ENCODE data around the gene GDE1.

Gene GDE1

DNA sequence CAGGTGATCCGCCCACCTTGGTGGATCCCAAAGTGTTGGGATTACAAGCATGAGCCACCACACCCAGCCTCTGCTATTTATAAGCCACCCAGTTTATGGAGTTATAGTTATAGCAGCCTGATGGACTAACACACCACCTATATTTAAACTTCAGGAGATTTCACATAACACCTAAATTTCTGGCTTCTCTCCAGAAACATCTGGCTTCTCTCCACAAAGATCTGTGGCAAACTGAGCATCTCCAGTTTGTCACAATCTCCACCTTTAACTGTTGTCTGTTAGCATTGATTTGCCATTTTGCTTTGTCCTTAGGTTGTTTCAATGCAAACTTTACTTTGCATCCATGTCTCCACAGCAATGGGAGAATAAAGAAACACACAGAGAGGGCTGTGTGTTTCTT is 39.6 kb downstream of the GDE1 start:
- TF ChIP-seq, protein P1, sequence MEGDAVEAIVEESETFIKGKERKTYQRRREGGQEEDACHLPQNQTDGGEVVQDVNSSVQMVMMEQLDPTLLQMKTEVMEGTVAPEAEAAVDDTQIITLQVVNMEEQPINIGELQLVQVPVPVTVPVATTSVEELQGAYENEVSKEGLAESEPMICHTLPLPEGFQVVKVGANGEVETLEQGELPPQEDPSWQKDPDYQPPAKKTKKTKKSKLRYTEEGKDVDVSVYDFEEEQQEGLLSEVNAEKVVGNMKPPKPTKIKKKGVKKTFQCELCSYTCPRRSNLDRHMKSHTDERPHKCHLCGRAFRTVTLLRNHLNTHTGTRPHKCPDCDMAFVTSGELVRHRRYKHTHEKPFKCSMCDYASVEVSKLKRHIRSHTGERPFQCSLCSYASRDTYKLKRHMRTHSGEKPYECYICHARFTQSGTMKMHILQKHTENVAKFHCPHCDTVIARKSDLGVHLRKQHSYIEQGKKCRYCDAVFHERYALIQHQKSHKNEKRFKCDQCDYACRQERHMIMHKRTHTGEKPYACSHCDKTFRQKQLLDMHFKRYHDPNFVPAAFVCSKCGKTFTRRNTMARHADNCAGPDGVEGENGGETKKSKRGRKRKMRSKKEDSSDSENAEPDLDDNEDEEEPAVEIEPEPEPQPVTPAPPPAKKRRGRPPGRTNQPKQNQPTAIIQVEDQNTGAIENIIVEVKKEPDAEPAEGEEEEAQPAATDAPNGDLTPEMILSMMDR (IDR thresholded peaks at IDR 0.05; ENCODE audit: low read depth, low read length): no peak
- TF ChIP-seq POLR2A (IDR thresholded peaks at IDR 0.05; ENCODE audit: extremely low read depth, insufficient read length): no peak
- TF ChIP-seq MYC (IDR thresholded peaks at IDR 0.05; ENCODE audit: low read depth, low read length): no peak
- TF ChIP-seq, protein P2, sequence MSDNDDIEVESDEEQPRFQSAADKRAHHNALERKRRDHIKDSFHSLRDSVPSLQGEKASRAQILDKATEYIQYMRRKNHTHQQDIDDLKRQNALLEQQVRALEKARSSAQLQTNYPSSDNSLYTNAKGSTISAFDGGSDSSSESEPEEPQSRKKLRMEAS (IDR thresholded peaks at IDR 0.05; ENCODE audit: low read depth, low read length): no peak
- DNase-seq (ENCODE audit: low read depth): no peak
- H3K4me3 ChIP-seq (ENCODE audit: low read depth, low read length): no peak overlapping the region

DNA sequence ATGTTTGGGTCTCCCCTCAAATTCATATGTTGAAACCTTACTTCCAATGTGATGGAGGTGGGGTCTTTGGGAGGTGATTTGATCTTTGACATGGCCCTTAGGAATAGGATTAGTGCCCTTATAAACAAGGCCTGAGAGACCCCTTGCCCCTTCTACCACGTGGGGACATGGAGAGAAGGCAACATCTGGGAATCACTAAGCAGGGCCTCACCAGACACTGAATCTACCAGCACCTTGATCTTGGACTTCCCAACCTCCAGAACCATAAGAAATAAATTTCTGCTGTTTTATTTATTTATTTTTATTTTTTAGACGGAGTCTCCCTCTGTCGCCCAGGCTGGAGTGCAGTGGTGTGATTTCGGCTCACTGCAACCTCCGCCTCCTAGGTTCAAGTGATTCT is 40.1 kb downstream of the GDE1 start:
- DNase-seq (ENCODE audit: low read depth): no peak
- TF ChIP-seq MYC (IDR thresholded peaks at IDR 0.05; ENCODE audit: low read depth, low read length) (no peak), POLR2A (IDR thresholded peaks at IDR 0.05; ENCODE audit: extremely low read depth, insufficient read length) (no peak)
- TF ChIP-seq, protein P2 (IDR thresholded peaks at IDR 0.05; ENCODE audit: low read depth, low read length): no peak
- TF ChIP-seq, protein P1 (IDR thresholded peaks at IDR 0.05; ENCODE audit: low read depth, low read length): no peak

DNA sequence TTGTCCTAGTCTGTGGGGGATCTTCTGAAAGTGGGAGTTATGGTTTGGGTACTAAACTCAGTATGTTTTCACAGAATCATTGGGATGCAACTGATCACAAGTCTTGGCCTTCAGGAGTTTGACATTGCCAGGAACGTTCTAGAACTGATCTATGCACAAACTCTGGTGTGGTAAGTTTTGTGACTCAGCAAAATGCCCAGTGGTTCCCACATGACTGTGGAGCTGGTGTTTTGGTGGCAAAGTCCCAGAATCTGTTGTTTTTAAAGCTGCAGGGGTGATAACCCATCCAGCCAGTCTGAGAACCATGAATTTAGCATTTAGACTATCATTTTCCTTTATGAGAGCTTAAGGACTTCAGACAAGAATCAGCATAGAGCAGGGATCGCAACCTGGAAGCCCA is 40.6 kb downstream of the GDE1 start:
- H3K4me3 ChIP-seq (ENCODE audit: low read depth, low read length): no peak overlapping the region
- TF ChIP-seq, protein P1 (IDR thresholded peaks at IDR 0.05; ENCODE audit: low read depth, low read length): no peak
- TF ChIP-seq, protein P2 (IDR thresholded peaks at IDR 0.05; ENCODE audit: low read depth, low read length): no peak
- TF ChIP-seq POLR2A (IDR thresholded peaks at IDR 0.05; ENCODE audit: extremely low read depth, insufficient read length): no peak
- TF ChIP-seq MYC (IDR thresholded peaks at IDR 0.05; ENCODE audit: low read depth, low read length): no peak
- DNase-seq (ENCODE audit: low read depth): no peak

More for the DNA sequence above, 40.1 kb downstream of the GDE1 start:
- no peak overlapping the region for H3K4me3 ChIP-seq (ENCODE audit: low read depth, low read length)

DNA sequence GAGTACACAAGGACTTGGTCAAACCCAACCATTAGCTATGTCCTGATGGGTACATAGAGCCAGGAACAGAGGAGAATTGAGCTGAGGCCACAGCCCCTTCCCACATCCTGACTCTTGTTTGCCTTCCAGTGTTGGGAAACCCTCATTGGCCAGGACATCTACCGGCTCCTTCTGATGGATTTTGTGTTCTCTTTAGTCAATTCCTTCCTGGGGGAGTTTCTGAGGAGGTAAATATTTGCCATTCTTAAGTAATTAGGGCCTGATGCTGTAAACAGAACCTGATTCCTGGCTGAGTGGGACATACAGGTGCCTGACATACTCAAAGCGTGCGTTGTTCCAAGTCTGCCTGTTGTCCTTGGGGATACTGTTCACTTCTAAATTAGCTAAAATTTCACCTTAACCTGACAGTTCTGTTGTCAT is 42.6 kb downstream of the GDE1 start:
- TF ChIP-seq MYC (IDR thresholded peaks at IDR 0.05; ENCODE audit: low read depth, low read length) (no peak), POLR2A (IDR thresholded peaks at IDR 0.05; ENCODE audit: extremely low read depth, insufficient read length) (no peak)
- TF ChIP-seq, protein P2 (IDR thresholded peaks at IDR 0.05; ENCODE audit: low read depth, low read length): no peak
- TF ChIP-seq, protein P1 (IDR thresholded peaks at IDR 0.05; ENCODE audit: low read depth, low read length): no peak
- no peak overlapping the region for H3K4me3 ChIP-seq (ENCODE audit: low read depth, low read length)
- no peak for DNase-seq (ENCODE audit: low read depth)

DNA sequence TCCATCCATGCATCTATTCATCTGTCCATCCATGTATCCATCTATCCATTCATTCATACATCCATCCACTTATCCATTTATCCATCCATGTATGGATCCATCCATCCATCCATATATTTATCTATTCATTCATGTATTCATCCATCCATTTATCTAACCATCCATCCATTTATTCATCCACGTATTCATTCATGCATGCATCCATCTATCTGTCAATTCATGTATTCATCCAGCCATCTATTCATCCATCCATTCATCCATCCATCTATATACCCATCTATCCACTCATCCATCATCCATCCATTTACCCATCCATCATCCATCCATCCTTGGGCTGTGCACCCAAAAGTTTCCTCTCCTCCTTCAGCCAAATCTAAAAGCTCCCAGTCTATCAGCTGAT is 43.4 kb downstream of the GDE1 start:
- no peak overlapping the region for H3K4me3 ChIP-seq (ENCODE audit: low read depth, low read length)
- no peak for DNase-seq (ENCODE audit: low read depth)
- TF ChIP-seq MYC (IDR thresholded peaks at IDR 0.05; ENCODE audit: low read depth, low read length) (no peak), POLR2A (IDR thresholded peaks at IDR 0.05; ENCODE audit: extremely low read depth, insufficient read length) (no peak)
- TF ChIP-seq, protein P2 (IDR thresholded peaks at IDR 0.05; ENCODE audit: low read depth, low read length): no peak
- TF ChIP-seq, protein P1 (IDR thresholded peaks at IDR 0.05; ENCODE audit: low read depth, low read length): no peak

Measured in NB4 (cell line).